Prostate gland (tissue), 2 donors: ENCODE results near the gene COG2. TPM values are rescaled to one million over a fixed set of nuclear protein-coding genes. Genes with fewer than 3 reads are reported as not detected.

Experiments used
- DNase-seq: peaks from one replicate; pipeline ENCODE4 v3.0.0-alpha.2; 2019; ENCODE audit warnings: low spot score
- H3K27ac ChIP-seq, 2 donors: fragments of 200-600 bp; sonication (generic); 2 replicates each; pipeline ENCODE4 v1.5.1; 2017 to 2019
- H3K27me3 ChIP-seq: fragments of 200-600 bp; sonication (generic); replicated peaks from 2 replicates; pipeline ENCODE4 v1.5.1; 2019; ENCODE audit not compliant: insufficient read depth
- H3K36me3 ChIP-seq, 2 donors: fragments of 200-600 bp; sonication (generic); 1 replicate in 1 of 2; 2 replicates in 1 of 2; pipeline versions ENCODE4 v1.5.1 to v1.8.1; 2017 to 2019
- H3K4me1 ChIP-seq: fragments of 200-600 bp; sonication (generic); replicated peaks from 2 replicates; pipeline ENCODE4 v1.5.1; 2019
- H3K4me3 ChIP-seq, 2 donors: fragments of 200-600 bp; sonication (generic); 2 replicates each; pipeline ENCODE4 v1.5.1; 2017 to 2019
- H3K9me3 ChIP-seq: fragments of 200-600 bp; sonication (generic); 2 replicates; pipeline ENCODE4 v1.5.1; 2017
- CTCF ChIP-seq, 4 experiments: fragments of 200-600 bp in 2 of 4; fragments of 450-650 bp in 2 of 4; sonication (generic) in 2 of 4; IDR thresholded peaks; 1 replicate in 3 of 4; 2 replicates in 1 of 4; pipeline ENCODE4 v1.5.1; 2016 to 2019; ENCODE audit warnings: antibody characterized with exemption in 4 of 4, mild to moderate bottlenecking in 2 of 4, moderate library complexity in 2 of 4
- POLR2A ChIP-seq: fragments of 450-650 bp; IDR thresholded peaks from one replicate; pipeline ENCODE4 v1.6.1; 2016; ENCODE audit warnings: antibody characterized with exemption, mild to moderate bottlenecking
- POLR2AphosphoS5 ChIP-seq: sonication (generic); formaldehyde crosslinking; IDR thresholded peaks from one replicate; pipeline ENCODE4 v1.6.1; 2017; ENCODE audit warnings: antibody characterized with exemption
- WGBS: methylation state at CpG from one replicate; pipeline ENCODE4 v1.1.5; 2018; 5-methylcytosine and 5-hydroxymethylcytosine counted together
- intact Hi-C: fragments of 100-400 bp; cut with DNase I; formaldehyde crosslinking; loops from one replicate; pipeline ENCODE4 v1.14.2; 2022
- total RNA-seq, 2 donors: library from RNA; depleted of rRNA; stranded (reverse); fragments of >200 nt; gene quantifications; one replicate each; pipeline ENCODE4 v1.1.0, GENCODE V29; 2016

COG2 gene
- total RNA-seq, 2 donors from 2014 or later, result 26.1 to 32.8 TPM

- 96% methylated on average over 3 of the region's 3 CpGs for WGBS
Observed at GRCh38 chr1:230737622-230738262, 95.5 kb downstream of the COG2 start.

GRCh38 chr1:230739564-230740290 lies 97.4 kb downstream of the COG2 start:
- H3K4me3 ChIP-seq, result no peak overlapping the region
- H3K4me1 ChIP-seq, result no peaks in the 10 kb centered on the region
- intact Hi-C loops, result no loop called here
- no peak for DNase-seq
- WGBS, result 93% methylated on average over 12 of the region's 12 CpGs
- TF ChIP-seq CTCF (IDR thresholded peaks at IDR 0.05) (no peak), POLR2AphosphoS5 (no peak), POLR2A (no peak)
- no peak overlapping the region for H3K27ac ChIP-seq
- H3K36me3 ChIP-seq, result no peaks in the 10 kb centered on the region
- no peaks in the 10 kb centered on the region for H3K27me3 ChIP-seq
- H3K9me3 ChIP-seq, result no peaks in the 10 kb centered on the region

More at GRCh38 chr1:230737622-230738262, 95.5 kb downstream of the COG2 start:
- Histone ChIP-seq H3K4me1 (no peaks in the 10 kb centered on the region), H3K36me3 (no peaks in the 10 kb centered on the region), H3K27me3 (no peaks in the 10 kb centered on the region), H3K4me3 (no peak overlapping the region), H3K27ac (no peak overlapping the region), H3K9me3 (no peaks in the 10 kb centered on the region)
- intact Hi-C loops, result no loop called here
- DNase-seq, result no peak
- TF ChIP-seq CTCF (IDR thresholded peaks at IDR 0.05) (no peak), POLR2A (no peak), POLR2AphosphoS5 (no peak)

Other genes with a start within 250 kb of the COG2 start
- 1 to 10 TPM in 1 of 2 donors, under 1 TPM in 1; 0.55 to 8.8 TPM for gene PGBD5, start 216.1 kb upstream of the COG2 start, total RNA-seq
- gene AGT, start 71.6 kb downstream of the COG2 start, total RNA-seq, result 10 to 100 TPM in 1 of 2 donors, 1 to 10 TPM in 1; 4.7 to 12.0 TPM
- gene CAPN9, start 104.9 kb downstream of the COG2 start, total RNA-seq, result under 1 TPM; 0.45 to 0.59 TPM
- 10 to 100 TPM; 41.9 to 44.8 TPM for gene C1orf198, start 226.0 kb downstream of the COG2 start, total RNA-seq